ENCODE results near the gene OPTC. TPM values are rescaled to one million over a fixed set of nuclear protein-coding genes. Genes with fewer than 3 reads are reported as not detected.

OPTC gene
- total and polyA plus RNA-seq, 7 donors: not detected

- H3K4me3 ChIP-seq: no peak overlapping the region
- no peaks in the 10 kb centered on the region for H3K36me3 ChIP-seq
- WGBS, 2 donors: 84% methylated on average over 2 of the region's 2 CpGs
- no peak for DNase-seq
- no peak for TF ChIP-seq CTCF (IDR thresholded peaks at IDR 0.05)
- TF ChIP-seq POLR2A (IDR thresholded peaks at IDR 0.05): no peak
- no peak for TF ChIP-seq POLR2AphosphoS5 (IDR thresholded peaks at IDR 0.05)
- no peak for TF ChIP-seq EP300 (IDR thresholded peaks at IDR 0.05)
- peak overlapping the region in 3 of 4 donors; percentile 38 to 97 (median 89) for H3K27ac ChIP-seq
- intact Hi-C loops (cut with DNase I): no loop called here
- H3K4me1 ChIP-seq: peaks cover 0 to 59% (median 42%) of the 10 kb centered on the region in 4 donors
- no peaks in the 10 kb centered on the region for H3K9me3 ChIP-seq
- H3K27me3 ChIP-seq: no peaks in the 10 kb centered on the region
Measured at GRCh38 chr1:203548892-203549291, 54.9 kb downstream of the OPTC start.

GRCh38 chr1:203549309-203549708 is 55.4 kb downstream of the OPTC start:
- Histone ChIP-seq H3K4me1 (peaks cover 0 to 59% (median 42%) of the 10 kb centered on the region in 4 donors), H3K36me3 (no peaks in the 10 kb centered on the region), H3K9me3 (no peaks in the 10 kb centered on the region), H3K27ac (peak overlapping the region in 3 of 4 donors; percentile 38 to 97 (median 89)), H3K27me3 (no peaks in the 10 kb centered on the region), H3K4me3 (no peak overlapping the region)
- intact Hi-C loops (cut with DNase I): no loop called here
- 93 to 94% methylated on average over 2 of the region's 2 CpGs for WGBS, 2 donors
- DNase-seq: no peak
- TF ChIP-seq POLR2AphosphoS5 (IDR thresholded peaks at IDR 0.05) (no peak), EP300 (IDR thresholded peaks at IDR 0.05) (no peak), CTCF (IDR thresholded peaks at IDR 0.05) (no peak), POLR2A (IDR thresholded peaks at IDR 0.05) (no peak)

- Histone ChIP-seq H3K4me3 (no peak overlapping the region), H3K9me3 (no peaks in the 10 kb centered on the region), H3K4me1 (peaks cover 0 to 59% (median 44%) of the 10 kb centered on the region in 4 donors), H3K27me3 (no peaks in the 10 kb centered on the region), H3K27ac (peak overlapping the region in 3 of 4 donors; percentile 89 to 97 (median 94)), H3K36me3 (no peaks in the 10 kb centered on the region)
- WGBS, 2 donors: 89 to 96% methylated on average over 1 of the region's 1 CpG
- no peak for DNase-seq
- intact Hi-C loops (cut with DNase I): no loop called here
- TF ChIP-seq CTCF (IDR thresholded peaks at IDR 0.05) (no peak), EP300 (IDR thresholded peaks at IDR 0.05) (no peak), POLR2A (IDR thresholded peaks at IDR 0.05) (no peak), POLR2AphosphoS5 (IDR thresholded peaks at IDR 0.05) (no peak)
Measured at GRCh38 chr1:203550846-203551245, 56.9 kb downstream of the OPTC start.

GRCh38 chr1:203551550-203551949 is 57.6 kb downstream of the OPTC start:
- no peak for DNase-seq
- WGBS, 2 donors: 75 to 89% methylated on average over 5 of the region's 5 CpGs
- Histone ChIP-seq H3K27ac (peak overlapping the region in 3 of 4 donors; percentile 89 to 97 (median 94)), H3K4me3 (no peak overlapping the region), H3K9me3 (no peaks in the 10 kb centered on the region), H3K27me3 (no peaks in the 10 kb centered on the region), H3K4me1 (peaks cover 0 to 65% (median 51%) of the 10 kb centered on the region in 4 donors), H3K36me3 (no peaks in the 10 kb centered on the region)
- intact Hi-C loops (cut with DNase I): no loop called here
- TF ChIP-seq POLR2A (IDR thresholded peaks at IDR 0.05) (no peak), EP300 (IDR thresholded peaks at IDR 0.05) (no peak), CTCF (IDR thresholded peaks at IDR 0.05) (no peak), POLR2AphosphoS5 (IDR thresholded peaks at IDR 0.05) (no peak)

GRCh38 chr1:203553496-203553895 is 59.5 kb downstream of the OPTC start:
- H3K4me3 ChIP-seq: peak overlapping the region in 1 of 4 donors; percentile 48

More at GRCh38 chr1:203553496-203553895, 59.5 kb downstream of the OPTC start:
- intact Hi-C loops (cut with DNase I): no loop called here
- no peak for TF ChIP-seq CTCF (IDR thresholded peaks at IDR 0.05)
- TF ChIP-seq EP300 (IDR thresholded peaks at IDR 0.05): no peak
- TF ChIP-seq POLR2AphosphoS5 (IDR thresholded peaks at IDR 0.05): no peak
- no peak for TF ChIP-seq POLR2A (IDR thresholded peaks at IDR 0.05)
- H3K36me3 ChIP-seq: no peaks in the 10 kb centered on the region
- no peaks in the 10 kb centered on the region for H3K27me3 ChIP-seq
- WGBS, 2 donors: 87 to 90% methylated on average over 4 of the region's 4 CpGs
- peak overlapping the region; percentile 89 to 97 (median 92) for H3K27ac ChIP-seq
- DNase-seq: no peak
- H3K9me3 ChIP-seq: no peaks in the 10 kb centered on the region
- H3K4me1 ChIP-seq: peaks cover 0 to 78% (median 63%) of the 10 kb centered on the region in 4 donors

Measured in sigmoid colon (tissue), 7 donors.